ENCODE measurements around the gene UGCG.
"Not testable (repeated sequence)": the region's sequence is repeated elsewhere in the genome, so short reads cannot be mapped to it uniquely, and the experiment has no call there.

UGCG gene

GRCh38 chr9:111922324-111923013, 25.9 kb downstream of the UGCG start:
- no peak for DNase-seq

GRCh38 chr9:111924281-111924680, 27.7 kb downstream of the UGCG start:
- DNase-seq = no peak

- no peak for DNase-seq
Measured at GRCh38 chr9:111925017-111925770, 28.6 kb downstream of the UGCG start.

GRCh38 chr9:111925784-111926183, 29.2 kb downstream of the UGCG start:
- DNase-seq = no peak

- DNase-seq = peak; percentile 41
Measured at GRCh38 chr9:111926421-111926875, 29.8 kb downstream of the UGCG start.

- DNase-seq = no peak
Measured at GRCh38 chr9:111928359-111928720, 31.7 kb downstream of the UGCG start.

- no peak for DNase-seq
Measured at GRCh38 chr9:111934747-111935146, 38.1 kb downstream of the UGCG start.

GRCh38 chr9:111936391-111936790, 39.8 kb downstream of the UGCG start:
- DNase-seq = no peak

GRCh38 chr9:111937301-111937700, 40.7 kb downstream of the UGCG start:
- no peak for DNase-seq

- DNase-seq = peak; percentile 29
Measured at GRCh38 chr9:111937781-111938426, 41.3 kb downstream of the UGCG start.

- no peak for DNase-seq
Measured at GRCh38 chr9:111938427-111938800, 41.8 kb downstream of the UGCG start.

GRCh38 chr9:111939322-111939721, 42.7 kb downstream of the UGCG start:
- no peak for DNase-seq

GRCh38 chr9:111940697-111941096, 44.1 kb downstream of the UGCG start:
- DNase-seq = no peak

GRCh38 chr9:111943200-111943599, 46.6 kb downstream of the UGCG start:
- DNase-seq = no peak

GRCh38 chr9:111943746-111944145, 47.1 kb downstream of the UGCG start:
- DNase-seq = no peak

GRCh38 chr9:111944241-111944866, 47.7 kb downstream of the UGCG start:
- no peak for DNase-seq

- no peak for DNase-seq
Measured at GRCh38 chr9:111945216-111945615, 48.6 kb downstream of the UGCG start.

GRCh38 chr9:111948109-111948508, 51.5 kb downstream of the UGCG start:
- DNase-seq = not testable (repeated sequence)

GRCh38 chr9:111948951-111949350, 52.3 kb downstream of the UGCG start:
- no peak for DNase-seq

- DNase-seq = no peak
Measured at GRCh38 chr9:111949919-111950318, 53.3 kb downstream of the UGCG start.

- no peak for DNase-seq
Measured at GRCh38 chr9:111952559-111952958, 55.9 kb downstream of the UGCG start.

- DNase-seq = no peak
Measured at GRCh38 chr9:111953444-111953843, 56.8 kb downstream of the UGCG start.

- DNase-seq = no peak
Measured at GRCh38 chr9:111955048-111955447, 58.4 kb downstream of the UGCG start.

All from activated gamma-delta T cell treated with Interleukin-2 at 50 U/mL for 16 hours (primary cell).